NCI-H187 (cell line): ENCODE results near the gene TXNDC15.
"Not testable (repeated sequence)": the region's sequence is repeated elsewhere in the genome, so short reads cannot be mapped to it uniquely, and the experiment has no call there.

Experiments
- DNase-seq, 2 experiments: peaks; one replicate each; lab custom pipeline; 2025; lab: John Stamatoyannopoulos, UW

The TXNDC15 gene

GRCh38 chr5:134878403-134878802 is 4.2 kb downstream of the TXNDC15 start:
- no peak for DNase-seq

- no peak for DNase-seq
These were observed 5.3 kb downstream of the TXNDC15 start for GRCh38 chr5:134879456-134879855.

DNA sequence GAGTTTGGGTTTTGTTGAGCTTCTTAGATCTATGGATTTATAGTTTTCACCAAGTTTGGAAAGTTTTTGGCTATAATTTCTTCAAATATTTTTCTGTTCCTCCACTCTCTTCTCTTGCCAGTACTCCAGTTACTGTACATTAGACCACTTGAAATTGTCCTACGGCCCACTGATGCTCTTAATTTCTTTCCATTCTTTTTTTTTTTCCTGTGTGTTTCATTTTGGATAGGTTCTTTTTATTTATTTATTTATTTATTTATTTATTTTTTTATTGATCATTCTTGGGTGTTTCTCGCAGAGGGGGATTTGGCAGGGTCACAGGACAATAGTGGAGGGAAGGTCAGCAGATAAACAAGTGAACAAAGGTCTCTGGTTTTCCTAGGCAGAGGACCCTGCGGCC is 6.8 kb downstream of the TXNDC15 start:
- not testable (repeated sequence) for DNase-seq

DNA sequence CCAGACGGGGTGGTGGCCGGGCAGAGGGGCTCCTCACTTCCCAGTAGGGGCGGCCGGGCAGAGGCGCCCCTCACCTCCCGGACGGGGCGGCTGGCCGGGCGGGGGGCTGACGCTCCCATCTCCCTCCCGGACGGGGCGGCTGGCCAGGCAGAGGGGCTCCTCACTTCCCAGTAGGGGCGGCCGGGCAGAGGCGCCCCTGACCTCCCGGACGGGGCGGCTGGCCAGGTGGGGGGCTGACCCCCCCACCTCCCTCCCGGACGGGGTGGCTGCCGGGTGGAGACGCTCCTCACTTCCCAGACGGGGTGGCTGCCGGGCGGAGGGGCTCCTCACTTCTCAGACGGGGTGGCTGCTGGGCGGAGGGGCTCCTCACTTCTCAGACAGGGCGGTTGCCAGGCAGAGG is 7.5 kb downstream of the TXNDC15 start:
- not testable (repeated sequence) for DNase-seq

DNA sequence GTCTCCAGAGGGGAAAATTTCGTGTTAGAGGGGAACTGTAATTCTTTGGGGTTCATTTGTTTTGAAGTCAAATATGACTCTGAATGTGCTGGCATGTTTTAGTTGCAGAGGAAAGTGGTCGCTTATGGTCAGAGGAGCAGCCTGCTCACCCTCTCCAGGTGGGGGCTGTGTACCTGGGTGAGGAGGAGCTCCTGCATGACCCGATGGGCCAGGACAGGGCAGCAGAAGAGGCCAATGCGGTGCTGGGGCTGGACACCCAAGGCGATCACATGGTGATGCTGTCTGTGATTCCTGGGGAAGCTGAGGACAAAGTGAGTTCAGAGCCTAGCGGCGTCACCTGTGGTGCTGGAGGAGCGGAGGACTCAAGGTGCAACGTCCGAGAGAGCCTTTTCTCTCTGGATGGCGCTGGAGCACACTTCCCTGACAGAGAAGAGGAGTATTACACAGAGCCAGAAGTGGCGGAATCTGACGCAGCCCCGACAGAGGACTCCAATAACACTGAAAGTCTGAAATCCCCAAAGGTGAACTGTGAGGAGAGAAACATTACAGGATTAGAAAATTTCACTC is 13.5 kb downstream of the TXNDC15 start:
- DNase-seq: no peak

DNA sequence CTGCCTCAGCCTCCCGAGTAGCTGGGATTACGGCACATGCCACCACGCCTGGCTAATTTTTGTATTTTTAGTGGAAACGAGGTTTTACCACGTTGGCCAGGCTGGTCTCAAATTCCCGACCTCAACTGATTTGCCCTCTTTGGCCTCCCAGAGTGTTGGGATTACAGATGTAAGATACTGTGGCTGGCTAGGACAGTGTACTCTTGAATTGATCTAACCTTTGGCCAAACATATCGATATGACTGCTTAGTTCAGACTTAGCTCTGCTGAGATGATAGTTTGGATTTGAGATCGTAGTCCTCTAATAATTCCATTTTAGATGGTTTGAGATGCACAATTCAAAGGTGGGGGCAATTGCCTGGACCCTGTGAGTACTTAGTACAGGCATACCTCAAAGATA is 15.2 kb downstream of the TXNDC15 start:
- DNase-seq: no peak

DNA sequence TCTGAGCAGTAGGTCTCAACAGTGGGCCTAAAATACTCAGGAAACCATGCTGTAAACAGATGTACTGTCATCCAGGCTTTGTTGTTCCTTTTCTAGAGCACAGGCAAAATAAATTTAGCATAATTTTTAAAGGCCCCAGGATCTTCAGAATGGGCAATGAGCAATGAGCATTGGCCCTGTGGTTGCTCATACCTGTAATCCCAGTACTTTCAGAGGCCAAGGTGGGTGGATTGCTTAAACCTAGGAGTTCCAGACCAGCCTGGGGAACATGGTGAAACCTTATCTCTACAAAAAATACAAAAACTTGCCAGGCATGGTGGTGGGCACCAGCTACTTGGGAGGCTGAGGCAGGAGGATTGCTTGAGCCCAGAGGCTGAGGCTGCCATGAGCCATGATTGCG is 17.3 kb downstream of the TXNDC15 start:
- DNase-seq: no peak

DNA sequence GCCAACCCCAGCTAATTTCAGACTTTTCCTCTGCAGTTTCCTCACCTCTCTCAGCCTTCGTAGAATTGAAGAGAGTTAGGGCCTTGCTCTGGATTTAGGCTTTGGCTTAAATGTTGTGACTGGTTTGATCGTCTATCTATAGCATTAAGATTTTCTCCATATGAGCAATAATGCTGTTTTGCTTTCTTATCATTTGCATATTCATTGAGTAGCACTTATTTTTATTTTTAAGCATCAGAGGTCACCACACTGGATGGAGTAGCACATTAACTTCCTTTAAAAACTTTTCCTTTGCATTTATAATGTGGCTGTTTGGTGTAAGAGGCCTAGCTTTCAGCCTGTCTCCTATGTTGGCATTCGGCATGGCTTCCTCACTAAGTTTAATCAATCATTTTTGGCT is 18.1 kb downstream of the TXNDC15 start:
- DNase-seq: no peak

GRCh38 chr5:134892926-134893325 is 18.8 kb downstream of the TXNDC15 start:
- DNase-seq: no peak

DNA sequence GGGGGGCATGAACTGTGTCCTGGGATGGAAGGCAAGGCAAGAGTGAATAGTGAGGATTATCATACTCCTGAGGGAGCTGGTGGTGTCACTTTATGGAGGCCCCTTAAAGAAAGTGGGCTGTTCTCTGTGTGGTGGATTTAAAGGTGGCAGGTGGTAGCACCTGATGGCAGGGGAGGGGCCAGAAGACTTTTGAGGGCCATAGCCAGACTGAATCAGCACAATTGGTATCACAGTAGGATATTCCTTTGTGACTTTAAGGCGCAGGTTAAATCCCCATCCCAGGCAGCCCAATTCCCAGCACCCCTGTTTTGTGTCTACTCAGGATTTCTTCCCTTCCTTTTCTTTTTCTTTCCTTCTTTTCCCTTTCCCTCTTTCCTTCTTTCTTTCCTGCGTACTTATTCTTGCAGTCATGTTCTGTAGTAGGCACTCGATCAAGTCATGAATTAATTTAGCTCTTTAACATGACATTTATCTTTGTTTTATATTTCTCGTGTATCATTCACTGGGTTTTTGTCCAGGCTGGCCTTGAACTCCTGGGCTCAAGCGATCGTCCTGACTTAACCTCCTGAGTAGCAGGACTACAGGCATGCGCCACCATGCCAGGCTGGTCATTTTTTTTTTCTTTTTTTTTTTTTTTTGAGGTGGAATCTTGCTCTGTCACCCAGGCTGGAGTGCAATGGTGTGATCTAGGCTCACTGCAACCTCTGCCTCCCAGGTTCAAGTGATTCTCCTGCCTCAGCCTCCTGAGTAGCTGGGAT is 19.8 kb downstream of the TXNDC15 start:
- DNase-seq: no peak

DNA sequence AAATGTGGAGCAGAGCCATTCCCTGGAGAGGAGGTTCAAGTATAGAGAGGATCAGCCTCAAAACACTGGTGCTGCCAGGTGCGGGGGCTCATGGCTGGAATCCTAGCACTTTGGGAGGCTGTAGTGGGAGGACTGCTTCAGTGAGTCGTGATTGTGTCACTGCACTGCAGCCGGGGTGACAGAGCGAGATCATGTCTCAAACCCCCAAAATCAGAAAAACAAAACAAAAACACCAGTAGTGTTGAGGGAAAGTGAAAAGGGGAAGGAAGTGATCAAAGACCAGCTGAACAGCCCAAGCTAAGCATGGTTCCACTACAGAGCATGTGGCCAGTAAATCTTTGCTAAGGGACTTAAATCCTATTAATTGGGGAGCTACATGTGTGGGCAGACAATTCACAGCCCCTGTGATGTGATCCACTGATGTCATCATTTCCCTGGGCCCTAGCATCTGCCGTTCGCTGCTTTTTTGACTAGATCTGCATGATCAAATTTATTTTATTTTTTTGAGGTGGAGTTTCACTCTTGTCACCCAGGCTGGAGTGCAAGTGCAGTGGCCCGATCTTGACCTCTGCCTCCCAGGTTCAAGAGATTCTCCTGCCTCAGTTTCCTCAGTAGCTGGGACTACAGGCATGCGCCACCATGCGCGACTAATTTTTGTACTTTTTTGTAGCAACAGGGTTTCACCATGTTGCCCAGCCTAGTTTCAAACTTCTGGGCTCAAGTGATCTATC is 28.1 kb downstream of the TXNDC15 start:
- no peak for DNase-seq

- peak; percentile 67 to 79 for DNase-seq
These were observed 30.6 kb downstream of the TXNDC15 start, which contains the start of gene PCBD2 for GRCh38 chr5:134904610-134905245. Gene PCBD2 (plus strand): TSS chr5:134905131. CDS start chr5:134905140, 9 bp downstream.

- peak; percentile 54 to 65 for DNase-seq
These were observed 31.2 kb downstream of the TXNDC15 start for GRCh38 chr5:134905246-134905996.

GRCh38 chr5:134906811-134907210 is 32.6 kb downstream of the TXNDC15 start:
- no peak for DNase-seq

GRCh38 chr5:134910752-134911151 is 36.6 kb downstream of the TXNDC15 start:
- DNase-seq: not testable (repeated sequence)

DNA sequence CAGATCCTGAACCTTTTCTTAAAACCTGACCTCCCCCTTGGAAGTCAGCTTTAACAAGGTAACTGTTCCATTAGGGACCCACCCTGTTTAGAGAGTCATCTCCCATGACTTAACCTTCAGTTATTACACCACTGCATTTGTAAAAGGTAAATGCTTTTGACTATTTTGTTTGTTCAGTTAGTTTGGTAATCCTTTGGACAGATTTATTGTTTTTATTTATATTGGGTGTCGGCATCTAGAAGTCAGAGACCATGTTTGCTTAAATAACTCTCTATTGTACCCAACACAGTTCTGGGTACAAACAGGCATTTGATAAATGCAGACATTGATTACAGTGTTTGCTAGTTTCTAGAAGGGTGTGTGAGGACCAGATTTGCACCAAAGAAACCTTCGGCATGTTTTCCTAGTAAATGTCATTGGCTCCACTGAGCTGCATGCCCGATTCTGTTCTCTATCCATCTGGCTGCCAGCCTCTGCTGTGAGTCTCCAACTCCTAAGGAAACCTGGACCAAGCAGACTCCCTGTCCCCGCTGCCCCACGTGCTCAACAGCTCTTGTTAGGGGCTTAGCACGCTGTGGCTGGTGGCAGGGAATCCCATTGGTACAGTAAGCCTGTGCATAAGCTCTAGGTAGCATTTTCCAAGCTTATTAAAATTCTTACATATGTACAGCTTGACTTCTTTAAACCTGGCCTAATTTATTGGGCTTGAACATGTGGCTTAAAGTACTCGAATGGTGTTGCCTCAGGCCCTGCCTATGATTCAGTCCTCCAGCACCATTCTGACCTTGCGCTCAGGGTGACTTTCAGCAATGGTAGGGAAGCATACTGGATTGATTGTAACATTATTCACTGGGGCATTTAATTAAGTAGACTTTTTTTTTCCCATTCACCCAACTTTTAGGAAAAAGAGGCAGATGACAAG is 37.4 kb downstream of the TXNDC15 start:
- DNase-seq: no peak

GRCh38 chr5:134913254-134913653 is 39.1 kb downstream of the TXNDC15 start:
- no peak for DNase-seq

DNA sequence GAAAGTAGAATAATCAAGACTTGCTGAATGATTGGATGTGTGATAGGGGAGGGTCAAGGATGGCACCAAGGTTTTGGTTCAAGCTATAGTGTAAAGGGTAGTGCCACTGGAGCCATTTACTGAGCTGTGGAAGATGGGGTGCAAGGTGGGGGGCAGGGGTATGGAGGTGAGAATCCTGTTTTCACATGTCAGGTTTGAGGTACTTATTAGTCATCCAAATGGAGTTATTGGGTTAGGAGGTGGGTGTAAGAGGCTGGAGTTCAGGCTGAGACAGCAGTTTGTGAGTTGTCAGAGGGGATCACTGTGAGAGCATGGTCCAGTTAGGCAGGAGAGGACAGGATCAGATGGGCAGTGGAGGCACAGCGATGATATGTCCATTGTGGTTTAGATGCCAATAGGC is 39.6 kb downstream of the TXNDC15 start:
- DNase-seq: no peak

- no peak for DNase-seq
These were observed 43.1 kb downstream of the TXNDC15 start for GRCh38 chr5:134917070-134917815.

DNA sequence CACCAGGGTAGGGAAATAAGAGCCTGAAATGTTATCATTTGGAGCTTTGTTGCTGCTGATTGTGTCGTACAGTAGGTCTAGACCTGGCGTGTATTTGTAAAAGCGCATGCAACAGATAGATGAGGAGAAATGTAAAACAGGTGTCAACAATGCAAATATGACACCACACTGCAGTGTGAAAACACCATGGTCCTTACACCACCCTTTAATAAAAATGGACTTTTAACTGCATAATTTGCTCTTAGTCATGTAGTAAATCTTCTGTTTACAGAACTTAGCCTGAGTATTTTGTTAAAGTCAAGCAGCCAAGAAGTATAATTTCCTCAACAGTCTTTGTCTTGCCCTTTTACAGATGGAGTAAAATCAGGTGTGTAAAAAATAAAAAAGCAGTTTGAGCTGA is 44.7 kb downstream of the TXNDC15 start:
- DNase-seq: no peak
